Activated naive CD4-positive, alpha-beta T cell treated with anti-CD3 and anti-CD28 coated beads, Interleukin-2, amount 10 ng/mL, durations not matched to agents 7 days and 5 days (primary cell): Measurements from ENCODE around the gene SLITRK6.
"Not testable (repeated sequence)": the region's sequence is repeated elsewhere in the genome, so short reads cannot be mapped to it uniquely, and the experiment has no call there.

Experiments
- CTCF ChIA-PET: fragments of 350-600 bp; sonication (Branson Sonifier 250); formaldehyde crosslinking; loops from one replicate; lab custom pipeline; 2021; ENCODE audit warnings: antibody characterized with exemption; lab: Charles Lee
- DNase-seq: peaks from one replicate; pipeline ENCODE4 v3.0.0-alpha.2; 2020
- H3K27ac Mint-ChIP-seq: one replicate; pipeline ENCODE4 v1.8.0; 2021; ENCODE audit warnings: mild to moderate bottlenecking, moderate library complexity, mixed read lengths
- H3K27me3 Mint-ChIP-seq: one replicate; pipeline ENCODE4 v1.8.0; 2021; ENCODE audit warnings: mild to moderate bottlenecking, mixed read lengths
- H3K36me3 Mint-ChIP-seq: one replicate; pipeline ENCODE4 v1.8.0; 2021; ENCODE audit warnings: mixed read lengths
- H3K4me1 Mint-ChIP-seq: one replicate; pipeline ENCODE4 v1.8.0; 2021; ENCODE audit warnings: mixed read lengths
- H3K4me3 Mint-ChIP-seq: one replicate; pipeline ENCODE4 v1.8.0; 2021; ENCODE audit warnings: mild to moderate bottlenecking, moderate library complexity, mixed read lengths
- H3K9me3 Mint-ChIP-seq: one replicate; pipeline ENCODE4 v1.8.0; 2021; ENCODE audit warnings: mixed read lengths

SLITRK6 gene

DNA sequence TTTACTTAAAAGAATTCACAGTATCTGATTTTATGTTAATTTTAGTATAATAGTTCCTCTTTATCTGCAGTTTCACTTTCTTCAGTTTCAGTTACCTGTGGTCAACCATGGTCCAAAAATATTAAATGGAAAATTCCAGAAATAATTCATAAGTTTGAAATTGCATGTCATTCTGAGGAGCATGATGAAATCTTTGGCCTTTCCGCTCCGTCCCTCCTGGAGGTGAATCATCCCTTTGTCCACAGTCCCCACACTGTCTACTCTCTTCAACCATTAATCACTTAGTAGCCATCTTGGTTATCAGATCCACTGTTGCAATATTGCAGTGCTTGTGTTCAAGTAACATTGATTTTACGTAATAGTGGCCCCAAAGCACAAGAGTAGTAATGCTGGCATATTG, 26.9 kb downstream of the SLITRK6 start:
- no peak for DNase-seq
- H3K27ac Mint-ChIP-seq, result no peak overlapping the region
- H3K36me3 Mint-ChIP-seq, result no peaks in the 10 kb centered on the region
- H3K4me1 Mint-ChIP-seq, result no peaks in the 10 kb centered on the region
- H3K27me3 Mint-ChIP-seq, result no peaks in the 10 kb centered on the region
- CTCF ChIA-PET, result no interaction called here
- no peak overlapping the region for H3K4me3 Mint-ChIP-seq
- no peaks in the 10 kb centered on the region for H3K9me3 Mint-ChIP-seq

DNA sequence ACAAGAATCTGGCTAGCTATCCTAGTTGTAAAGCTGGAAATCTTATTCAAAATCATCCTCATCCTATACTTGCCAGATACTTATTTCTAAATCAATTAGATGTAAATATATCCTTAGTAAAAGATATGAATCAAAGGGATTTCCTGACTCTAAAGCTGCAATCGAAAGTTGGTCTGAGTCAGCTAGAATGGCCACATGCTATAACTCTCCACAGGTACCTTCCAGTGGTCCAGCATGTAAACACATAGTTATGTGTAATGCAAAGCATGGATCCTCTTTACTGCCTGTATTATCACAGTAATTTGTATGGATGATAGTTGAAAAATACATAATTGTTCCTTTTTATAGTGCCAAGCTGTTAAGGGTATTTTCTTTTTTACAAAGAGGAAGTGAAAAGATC, 27.4 kb downstream of the SLITRK6 start:
- H3K36me3 Mint-ChIP-seq, result no peaks in the 10 kb centered on the region
- no peaks in the 10 kb centered on the region for H3K4me1 Mint-ChIP-seq
- no peak for DNase-seq
- no peak overlapping the region for H3K27ac Mint-ChIP-seq
- no peaks in the 10 kb centered on the region for H3K9me3 Mint-ChIP-seq
- H3K4me3 Mint-ChIP-seq, result no peak overlapping the region
- CTCF ChIA-PET, result no interaction called here
- no peaks in the 10 kb centered on the region for H3K27me3 Mint-ChIP-seq

DNA sequence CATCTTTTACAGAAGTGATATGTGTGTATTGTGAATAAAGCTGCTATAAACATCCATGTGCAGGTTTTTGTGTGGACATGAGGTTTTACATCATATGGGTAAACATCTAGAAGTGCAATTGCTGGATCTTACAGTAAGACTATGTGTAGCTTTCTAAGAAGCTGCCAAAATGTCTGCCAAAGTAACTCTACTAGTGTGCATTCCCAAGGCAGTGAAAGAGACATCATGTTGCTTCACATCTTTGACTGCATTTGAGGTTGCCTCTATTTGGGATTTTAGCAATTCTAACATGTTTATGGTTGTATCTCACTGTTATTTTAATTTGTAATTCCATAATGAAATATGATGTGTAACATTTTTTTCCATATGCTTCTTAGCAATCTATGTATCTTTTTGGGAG, 30.3 kb downstream of the SLITRK6 start:
- CTCF ChIA-PET, result no interaction called here
- H3K27ac Mint-ChIP-seq, result no peak overlapping the region

DNA sequence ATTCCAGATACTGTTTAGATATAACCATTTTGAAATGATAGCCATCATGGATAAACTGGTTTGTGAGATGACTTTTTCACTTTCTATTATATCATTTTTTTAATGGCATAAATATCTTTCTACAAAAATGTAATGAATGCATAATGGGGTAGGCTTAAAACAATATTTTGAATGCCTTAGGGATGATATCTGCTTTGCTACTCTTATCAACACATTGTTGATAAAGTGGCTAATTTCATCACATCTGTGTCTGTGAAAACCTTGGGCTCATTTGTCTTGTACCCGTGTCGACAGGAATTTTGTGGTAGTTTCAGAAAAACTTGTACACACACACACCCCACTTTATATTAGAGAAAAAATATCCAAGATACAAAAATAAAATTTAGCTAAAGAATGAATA, 44.1 kb downstream of the SLITRK6 start:
- Mint-ChIP-seq H3K36me3 (no peaks in the 10 kb centered on the region), H3K27ac (no peak overlapping the region), H3K9me3 (no peaks in the 10 kb centered on the region), H3K4me3 (no peak overlapping the region), H3K4me1 (no peaks in the 10 kb centered on the region), H3K27me3 (no peaks in the 10 kb centered on the region)
- CTCF ChIA-PET, result no interaction called here
- no peak for DNase-seq

More for the DNA sequence above, 30.3 kb downstream of the SLITRK6 start:
- DNase-seq, result no peak
- Mint-ChIP-seq H3K36me3 (no peaks in the 10 kb centered on the region), H3K4me3 (no peak overlapping the region), H3K9me3 (no peaks in the 10 kb centered on the region), H3K4me1 (no peaks in the 10 kb centered on the region), H3K27me3 (no peaks in the 10 kb centered on the region)

DNA sequence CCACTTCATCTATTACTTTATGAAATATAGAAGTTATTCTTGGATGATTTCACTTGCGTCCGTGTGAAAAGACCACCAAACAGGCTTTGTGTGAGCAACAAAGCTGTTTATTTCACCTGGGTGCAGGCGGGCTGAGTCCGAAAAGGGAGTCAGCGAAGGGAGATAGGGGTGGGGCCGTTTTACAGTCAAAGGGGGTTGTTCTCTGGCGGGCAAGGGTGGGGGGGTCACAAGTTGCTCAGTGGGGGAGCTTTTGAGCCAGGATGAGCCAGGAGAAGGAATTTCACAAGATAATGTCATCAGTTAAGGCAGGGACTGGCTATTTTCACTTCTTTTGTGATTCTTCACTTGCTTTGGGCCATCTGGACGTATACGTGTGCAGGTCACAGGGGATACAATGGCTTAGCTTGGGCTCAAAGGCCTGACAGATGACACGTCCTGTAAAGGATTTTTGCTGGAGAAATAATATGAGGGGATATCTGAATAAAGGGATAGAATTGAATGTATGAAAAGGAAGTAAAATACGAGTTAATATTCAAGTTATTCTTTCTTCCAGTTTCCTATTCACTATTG, 55.9 kb downstream of the SLITRK6 start:
- DNase-seq, H3K27me3 Mint-ChIP-seq, H3K4me1 Mint-ChIP-seq, H3K4me3 Mint-ChIP-seq, H3K9me3 Mint-ChIP-seq, H3K36me3 Mint-ChIP-seq, H3K27ac Mint-ChIP-seq, CTCF ChIA-PET: not testable (repeated sequence)
